ENCODE measurements around the gene FCHSD1.

FCHSD1 gene

DNA sequence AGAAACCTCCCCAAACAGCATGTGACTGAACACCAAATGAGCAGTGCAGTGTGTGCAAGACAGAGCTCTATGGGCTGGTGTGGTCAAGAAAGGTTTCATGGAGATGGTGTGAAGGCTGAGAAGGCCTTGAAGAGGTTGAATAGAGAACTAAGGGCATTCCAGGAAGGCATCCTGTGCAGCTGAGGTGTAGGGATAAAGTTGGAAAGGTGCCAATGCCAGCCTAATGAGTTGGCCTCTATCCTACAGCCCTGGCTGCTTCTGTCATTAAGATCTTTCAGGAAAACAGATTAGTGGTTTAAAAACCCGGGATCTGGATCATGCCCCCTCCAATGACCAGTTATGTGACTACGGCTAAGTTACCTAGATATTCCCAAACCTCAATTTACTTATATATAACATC lies 18.6 kb downstream of the FCHSD1 start:
- H3K4me3 ChIP-seq (ENCODE audit: low read length) = no peak overlapping the region
- no peak for TF ChIP-seq CTCF (conservative IDR thresholded peaks at IDR 0.05; ENCODE audit: low read depth, low read length)
- no peak for DNase-seq (ENCODE audit: low read depth)

DNA sequence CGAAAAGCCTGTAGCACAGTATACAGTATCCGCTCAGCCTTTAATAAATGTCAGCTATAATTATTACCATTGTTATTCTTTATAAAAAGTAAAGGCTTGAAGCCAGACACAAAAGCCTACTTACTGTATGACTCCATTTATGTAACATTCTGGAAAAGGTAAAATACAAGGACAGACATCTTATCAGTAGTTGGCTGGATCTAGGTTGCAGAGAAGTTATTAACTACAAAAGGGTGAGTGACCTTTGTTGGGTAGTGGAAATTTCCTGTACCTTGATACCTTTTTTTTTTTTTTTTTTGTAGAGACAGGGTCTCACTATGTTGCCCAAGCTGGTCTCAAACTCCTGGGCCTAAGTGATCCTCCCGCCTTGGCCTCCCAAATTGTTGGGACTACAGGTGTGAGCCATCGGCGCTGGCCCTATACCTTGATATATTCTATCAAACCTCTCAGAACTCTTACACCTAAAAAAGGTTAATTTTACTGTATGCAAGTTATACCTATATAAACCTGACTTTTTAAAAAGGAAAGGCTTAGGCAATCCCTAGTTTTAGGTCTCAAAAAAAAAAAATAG lies 20.6 kb downstream of the FCHSD1 start:
- no peak for DNase-seq (ENCODE audit: low read depth)
- no peak for TF ChIP-seq CTCF (conservative IDR thresholded peaks at IDR 0.05; ENCODE audit: low read depth, low read length)
- H3K4me3 ChIP-seq (ENCODE audit: low read length) = no peak overlapping the region

GRCh38 chr5:141628175-141628788 lies 22.9 kb downstream of the FCHSD1 start:
- TF ChIP-seq CTCF (conservative IDR thresholded peaks at IDR 0.05; ENCODE audit: low read depth, low read length) = no peak
- DNase-seq (ENCODE audit: low read depth) = no peak
- H3K4me3 ChIP-seq (ENCODE audit: low read length) = no peak overlapping the region

GRCh38 chr5:141623611-141624010 lies 27.6 kb downstream of the FCHSD1 start:
- DNase-seq (ENCODE audit: low read depth) = no peak
- H3K4me3 ChIP-seq (ENCODE audit: low read length) = no peak overlapping the region
- no peak for TF ChIP-seq CTCF (conservative IDR thresholded peaks at IDR 0.05; ENCODE audit: low read depth, low read length)

DNA sequence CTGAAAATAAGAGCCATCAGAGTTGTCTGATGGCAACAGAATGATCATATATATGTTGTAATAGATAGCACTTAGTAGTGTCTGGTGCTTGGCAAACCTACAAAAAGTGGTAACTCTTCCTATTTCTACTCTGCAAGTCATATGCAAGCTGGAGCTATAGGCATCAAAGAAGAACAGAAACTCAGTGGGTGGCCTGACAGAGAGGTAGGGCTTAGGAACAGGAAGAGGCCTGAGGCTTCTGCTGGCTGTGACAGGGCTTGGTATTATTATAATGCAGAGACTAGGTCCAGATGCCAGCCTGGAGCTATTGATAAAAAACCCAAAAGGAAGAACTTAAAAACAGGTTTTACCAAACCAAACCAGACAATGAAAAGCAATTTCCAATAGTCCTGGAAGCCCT lies 28.0 kb downstream of the FCHSD1 start:
- DNase-seq (ENCODE audit: low read depth) = no peak
- H3K4me3 ChIP-seq (ENCODE audit: low read length) = no peak overlapping the region
- no peak for TF ChIP-seq CTCF (conservative IDR thresholded peaks at IDR 0.05; ENCODE audit: low read depth, low read length)

GRCh38 chr5:141618804-141619554 lies 32.2 kb downstream of the FCHSD1 start, which contains the start of gene DIAPH1:
TSS of gene DIAPH1 (minus strand) at chr5:141619000. CDS start at chr5:141618914, 86 bp downstream.
- H3K4me3 ChIP-seq (ENCODE audit: low read length) = peak within 1 kb of the TSS; percentile 79
- peak; percentile 97 for TF ChIP-seq CTCF (conservative IDR thresholded peaks at IDR 0.05; ENCODE audit: low read depth, low read length)

More at GRCh38 chr5:141618804-141619554, 32.2 kb downstream of the FCHSD1 start, which contains the start of gene DIAPH1:
- DNase-seq (ENCODE audit: low read depth) = peak; percentile 86

All from retinal pigment epithelial cell (primary cell).